ENCODE measurements around the gene EIF2B4.
"Not testable (repeated sequence)": the region's sequence is repeated elsewhere in the genome, so short reads cannot be mapped to it uniquely, and the experiment has no call there.

EIF2B4 gene

GRCh38 chr2:27377618-27378095 lies 7.5 kb upstream of the EIF2B4 start:
- no peak for DNase-seq

- no peak for DNase-seq
Measured at GRCh38 chr2:27376866-27377617, 6.9 kb upstream of the EIF2B4 start.

- DNase-seq = no peak
Measured at GRCh38 chr2:27376151-27376865, 6.2 kb upstream of the EIF2B4 start.

- DNase-seq = no peak
Measured at GRCh38 chr2:27375513-27376099, 5.5 kb upstream of the EIF2B4 start.

GRCh38 chr2:27373567-27373966 lies 3.4 kb upstream of the EIF2B4 start:
- no peak for DNase-seq

GRCh38 chr2:27372937-27373336 lies 2.8 kb upstream of the EIF2B4 start:
- no peak for DNase-seq

- DNase-seq = no peak
Measured at GRCh38 chr2:27370816-27371620, 880 bp upstream of the EIF2B4 start.

- DNase-seq = no peak
Measured at GRCh38 chr2:27369471-27370025, 590 bp downstream of the EIF2B4 start.

GRCh38 chr2:27363933-27364332 lies 6.2 kb downstream of the EIF2B4 start:
- no peak for DNase-seq

GRCh38 chr2:27362678-27363420 lies 7.3 kb downstream of the EIF2B4 start:
- no peak for DNase-seq

- peak; percentile 92 for DNase-seq
Measured at GRCh38 chr2:27356382-27357181, 13.6 kb downstream of the EIF2B4 start, which contains the start of gene GTF3C2. GTF3C2 (minus strand) TSS chr2:27356764; CDS start chr2:27343554, 13,210 bp downstream.

- DNase-seq = no peak
Measured at GRCh38 chr2:27356056-27356381, 14.1 kb downstream of the EIF2B4 start.

GRCh38 chr2:27354597-27354927 lies 15.6 kb downstream of the EIF2B4 start:
- no peak for DNase-seq

- no peak for DNase-seq
Measured at GRCh38 chr2:27353762-27354596, 16.2 kb downstream of the EIF2B4 start.

- not testable (repeated sequence) for DNase-seq
Measured at GRCh38 chr2:27353386-27353761, 16.8 kb downstream of the EIF2B4 start.

GRCh38 chr2:27351802-27352598 lies 18.1 kb downstream of the EIF2B4 start:
- DNase-seq = no peak

GRCh38 chr2:27350106-27350693 lies 19.9 kb downstream of the EIF2B4 start:
- DNase-seq = no peak

- no peak for DNase-seq
Measured at GRCh38 chr2:27347641-27348040, 22.5 kb downstream of the EIF2B4 start.

GRCh38 chr2:27336173-27336572 lies 34.0 kb downstream of the EIF2B4 start:
- DNase-seq = no peak

Measured in activated T-cell treated with anti-CD3 and anti-CD28 coated beads for 4 hours (primary cell).